GM23248 (cell line): ENCODE data around the gene HMGN2.

Source experiments
- EZH2 ChIP-seq: fragments of 200-600 bp; sonication (generic); IDR thresholded peaks from 2 replicates; pipeline ENCODE4 v1.6.1; 2018; ENCODE audit warnings: antibody characterized with exemption, mild to moderate bottlenecking; ENCODE audit not compliant: insufficient read depth, poor library complexity, severe bottlenecking
- EZH2phosphoT487 ChIP-seq: fragments of 200-600 bp; sonication (generic); IDR thresholded peaks from 2 replicates; pipeline ENCODE4 v1.6.1; 2018; ENCODE audit warnings: antibody characterized with exemption, moderate library complexity, mild to moderate bottlenecking, low read depth; ENCODE audit not compliant: insufficient read depth

DNA sequence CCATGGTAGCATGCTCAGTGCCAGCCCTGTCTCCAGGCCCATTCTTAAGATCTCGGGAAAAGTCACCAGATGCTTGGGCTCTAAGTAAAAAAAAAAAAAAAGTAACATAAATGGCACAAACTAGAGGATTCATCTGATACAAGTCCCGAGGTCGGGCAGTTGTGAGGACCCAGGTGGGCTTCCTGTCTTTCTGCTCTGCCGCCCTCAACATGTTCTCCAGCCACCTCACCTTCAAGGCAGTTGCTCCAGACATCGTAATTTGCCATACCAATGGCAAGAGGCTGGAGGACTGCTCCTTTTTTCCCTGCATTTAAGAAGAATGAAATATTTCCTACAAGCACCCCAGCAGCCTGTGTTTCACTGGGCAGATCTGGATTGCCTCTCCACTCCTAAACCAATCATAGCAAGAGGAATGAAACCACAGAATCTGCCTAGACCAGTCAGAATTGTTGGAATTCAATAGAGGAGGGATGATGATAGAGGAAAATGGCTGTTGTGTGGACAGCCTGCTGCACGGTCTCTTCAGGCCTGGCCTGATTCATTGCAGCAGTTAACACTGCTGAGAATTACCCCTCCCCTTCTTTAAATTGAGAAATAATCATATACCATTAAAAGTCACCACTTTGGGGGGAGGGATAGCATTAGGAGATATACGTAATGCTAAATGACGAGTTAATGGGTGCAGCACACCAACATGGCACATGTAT, 5.4 kb downstream of the HMGN2 start:
- TF ChIP-seq EZH2 (no peak), EZH2phosphoT487 (no peak)
